Stomach (tissue), 9 donors: ENCODE data around the gene MEGF9. TPM values are rescaled to one million over a fixed set of nuclear protein-coding genes. Genes with fewer than 3 reads are reported as not detected.

Source experiments
- DNase-seq, 2 donors: peaks; one replicate each; pipeline versions ENCODE4 v3.0.0 to v3.0.0-alpha.2; 2013 to 2019
- H3K27ac ChIP-seq, 5 donors: fragments of 200-600 bp in 4 of 5; sonication (generic) in 4 of 5; one replicate each; pipeline ENCODE4 v1.5.1; 2013 to 2019; ENCODE audit warnings: mild to moderate bottlenecking in 1 of 5, moderate library complexity in 1 of 5
- H3K27me3 ChIP-seq, 3 donors: fragments of 200-600 bp; sonication (generic); one replicate each; pipeline ENCODE4 v1.5.1; 2017 to 2019; ENCODE audit warnings: mixed run types in 1 of 3
- H3K36me3 ChIP-seq, 4 donors: fragments of 200-600 bp; sonication (generic); 1 replicate in 3 of 4; 2 replicates in 1 of 4; pipeline ENCODE4 v1.5.1; 2016 to 2019
- H3K4me1 ChIP-seq, 4 donors: fragments of 200-600 bp; sonication (generic); one replicate each; pipeline ENCODE4 v1.5.1; 2016 to 2019
- H3K4me3 ChIP-seq, 4 donors: fragments of 200-600 bp; sonication (generic) in 3 of 4; one replicate each; pipeline ENCODE4 v1.5.1; 2016 to 2019; ENCODE audit warnings: mild to moderate bottlenecking in 1 of 4
- H3K9me3 ChIP-seq, 4 donors: fragments of 200-600 bp; sonication (generic); one replicate each; pipeline ENCODE4 v1.5.1; 2016 to 2019
- CTCF ChIP-seq, 7 experiments: fragments of 450-650 bp in 4 of 7; fragments of 200-600 bp in 3 of 7; sonication (generic) in 3 of 7; IDR thresholded peaks; one replicate each; pipeline ENCODE4 v1.5.1; 2016 to 2019; ENCODE audit warnings: antibody characterized with exemption in 7 of 7, control low read depth in 2 of 7, mild to moderate bottlenecking in 1 of 7
- EP300 ChIP-seq: sonication (generic); formaldehyde crosslinking; IDR thresholded peaks from one replicate; pipeline ENCODE4 v1.6.1; 2017; ENCODE audit warnings: antibody characterized with exemption
- POLR2A ChIP-seq, 4 donors: fragments of 450-650 bp; IDR thresholded peaks; one replicate each; pipeline ENCODE4 v1.6.1; 2016; ENCODE audit warnings: antibody characterized with exemption in 4 of 4, control low read depth in 2 of 4, mild to moderate bottlenecking in 1 of 4, moderate library complexity in 1 of 4
- POLR2AphosphoS5 ChIP-seq, 3 donors: sonication (generic); formaldehyde crosslinking; IDR thresholded peaks; one replicate each; pipeline ENCODE4 v1.6.1; 2016; ENCODE audit warnings: antibody characterized with exemption in 3 of 3
- WGBS, 5 donors: extraction: QIAGEN DNeasy Blood & Tissue Kit in 3 of 5; methylation state at CpG; one replicate each; pipeline versions ENCODE4 v1.1.5 to v1.1.7; 2013 to 2018; 5-methylcytosine and 5-hydroxymethylcytosine counted together
- intact Hi-C: fragments of 100-400 bp; cut with DNase I; formaldehyde crosslinking; loops from one replicate; pipeline ENCODE4 v1.15.1; 2023; ENCODE audit warnings: low total_unique reads
- polyA plus RNA-seq, 3 donors: library from polyadenylated mRNA; stranded (reverse); fragments of 200-250 nt; gene quantifications; one replicate each; pipeline ENCODE4 v1.2.3, GENCODE V29; 2013
- total RNA-seq, 5 donors: library from RNA; depleted of rRNA; stranded (reverse); fragments of >200 nt; gene quantifications; one replicate each; pipeline versions ENCODE4 v1.1.0 to v1.2.3, GENCODE V29; 2014 to 2016
- donor health status: healthy with polysubstance abuse.
- donor health status: Bipolar disorder and iron deficiency.
- donor health status: healthy.

MEGF9 gene
- total and polyA plus RNA-seq, 8 donors, result 3.5 to 26.8 (median 8.1) TPM

GRCh38 chr9:120717176-120717575 is 2.9 kb upstream of the MEGF9 start:
- Histone ChIP-seq H3K27ac (no peak overlapping the region), H3K36me3 (no peaks in the 10 kb centered on the region), H3K4me3 (no peak overlapping the region), H3K9me3 (no peaks in the 10 kb centered on the region), H3K27me3 (no peaks in the 10 kb centered on the region), H3K4me1 (peaks cover 16 to 32% (median 22%) of the 10 kb centered on the region in 4 donors)
- WGBS, 5 donors, result 78 to 85% (median 81%) methylated on average over 2 of the region's 2 CpGs
- DNase-seq, result no peak
- intact Hi-C loops, result no loop called here
- TF ChIP-seq POLR2AphosphoS5 (IDR thresholded peaks at IDR 0.05) (no peak), POLR2A (IDR thresholded peaks at IDR 0.05) (no peak), CTCF (IDR thresholded peaks at IDR 0.05) (no peak), EP300 (no peak)

- 72 to 85% (median 85%) methylated on average over 5 of the region's 5 CpGs for WGBS, 5 donors
- Histone ChIP-seq H3K4me1 (peaks cover 22 to 39% (median 29%) of the 10 kb centered on the region in 4 donors), H3K36me3 (no peaks in the 10 kb centered on the region), H3K4me3 (no peak overlapping the region), H3K27ac (no peak overlapping the region), H3K9me3 (no peaks in the 10 kb centered on the region), H3K27me3 (no peaks in the 10 kb centered on the region)
- DNase-seq, result no peak
- no peak for TF ChIP-seq POLR2AphosphoS5 (IDR thresholded peaks at IDR 0.05)
- no peak for TF ChIP-seq EP300
- TF ChIP-seq CTCF (IDR thresholded peaks at IDR 0.05), result no peak
- intact Hi-C loops, result no loop called here
Measured at GRCh38 chr9:120716483-120716882, 2.2 kb upstream of the MEGF9 start.

GRCh38 chr9:120715389-120715924 is 1.2 kb upstream of the MEGF9 start:
- intact Hi-C loops, result no loop called here

GRCh38 chr9:120714846-120715388 is 647 bp upstream of the MEGF9 start:
- peak overlapping the region; percentile 87 to 95 (median 90) for H3K4me3 ChIP-seq
- 10 to 32% (median 11%) methylated on average over 7 to 30 of the region's 30 CpGs for WGBS, 5 donors
- H3K27ac ChIP-seq, result peak overlapping the region; percentile 81 to 95 (median 91)
- H3K36me3 ChIP-seq, result no peaks in the 10 kb centered on the region
- peaks cover 31 to 51% (median 40%) of the 10 kb centered on the region in 4 donors for H3K4me1 ChIP-seq
- no peaks in the 10 kb centered on the region for H3K27me3 ChIP-seq
- TF ChIP-seq POLR2AphosphoS5 (IDR thresholded peaks at IDR 0.05) (no peak), EP300 (no peak), CTCF (IDR thresholded peaks at IDR 0.05) (no peak), POLR2A (IDR thresholded peaks at IDR 0.05) (no peak)
- H3K9me3 ChIP-seq, result no peaks in the 10 kb centered on the region
- intact Hi-C loops, result no loop called here
- no peak for DNase-seq

More at GRCh38 chr9:120715389-120715924, 1.2 kb upstream of the MEGF9 start:
- peak overlapping the region; percentile 87 to 95 (median 90) for H3K4me3 ChIP-seq
- H3K9me3 ChIP-seq, result no peaks in the 10 kb centered on the region
- peak in 1 of 2 donors; percentile 82 for DNase-seq
- H3K36me3 ChIP-seq, result no peaks in the 10 kb centered on the region
- TF ChIP-seq POLR2A (IDR thresholded peaks at IDR 0.05) (no peak), POLR2AphosphoS5 (IDR thresholded peaks at IDR 0.05) (no peak), CTCF (IDR thresholded peaks at IDR 0.05) (no peak), EP300 (no peak)
- H3K4me1 ChIP-seq, result peaks cover 30 to 49% (median 37%) of the 10 kb centered on the region in 4 donors
- no peaks in the 10 kb centered on the region for H3K27me3 ChIP-seq
- WGBS, 5 donors, result 49 to 61% (median 50%) methylated on average over 14 of the region's 14 CpGs
- peak overlapping the region; percentile 81 to 95 (median 91) for H3K27ac ChIP-seq
